ENCODE results near the gene STX5.
"Not testable (repeated sequence)": the region's sequence is repeated elsewhere in the genome, so short reads cannot be mapped to it uniquely, and the experiment has no call there.

Gene STX5

DNA sequence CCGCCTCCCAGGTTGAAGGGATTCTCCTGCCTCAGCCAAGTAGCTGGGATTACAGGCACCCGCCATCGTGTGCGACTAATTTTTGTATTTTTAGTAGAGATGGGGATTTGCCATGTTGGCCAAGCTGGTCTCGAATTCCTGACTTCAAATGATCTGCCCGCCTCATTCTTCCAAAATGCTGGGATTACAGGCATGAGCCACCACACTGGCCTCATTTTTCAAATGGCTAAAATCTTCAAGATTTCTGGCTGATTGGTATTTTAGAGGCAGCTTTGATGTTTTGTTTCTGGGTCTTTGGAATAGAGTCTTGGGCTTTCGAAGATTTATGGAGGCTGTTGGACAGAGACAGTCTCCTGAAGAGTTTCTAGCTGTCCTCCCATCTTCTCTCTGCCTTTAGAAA lies 43.0 kb upstream of the STX5 start:
- no peak overlapping the region for H3K9ac ChIP-seq (ENCODE audit: low read depth, low read length)
- H4K20me1 ChIP-seq (ENCODE audit: insufficient read depth, low read length) = peaks cover 2% of the 10 kb centered on the region; the same call in 1 of the 2 replicates
- no peaks in the 10 kb centered on the region for H3K9me3 ChIP-seq (ENCODE audit: insufficient read depth, low read length, severe bottlenecking)
- no peak for TF ChIP-seq EZH2 (IDR thresholded peaks at IDR 0.05; ENCODE audit: borderline replicate concordance, low read depth, low read length, severe bottlenecking)
- TF ChIP-seq, protein P1, sequence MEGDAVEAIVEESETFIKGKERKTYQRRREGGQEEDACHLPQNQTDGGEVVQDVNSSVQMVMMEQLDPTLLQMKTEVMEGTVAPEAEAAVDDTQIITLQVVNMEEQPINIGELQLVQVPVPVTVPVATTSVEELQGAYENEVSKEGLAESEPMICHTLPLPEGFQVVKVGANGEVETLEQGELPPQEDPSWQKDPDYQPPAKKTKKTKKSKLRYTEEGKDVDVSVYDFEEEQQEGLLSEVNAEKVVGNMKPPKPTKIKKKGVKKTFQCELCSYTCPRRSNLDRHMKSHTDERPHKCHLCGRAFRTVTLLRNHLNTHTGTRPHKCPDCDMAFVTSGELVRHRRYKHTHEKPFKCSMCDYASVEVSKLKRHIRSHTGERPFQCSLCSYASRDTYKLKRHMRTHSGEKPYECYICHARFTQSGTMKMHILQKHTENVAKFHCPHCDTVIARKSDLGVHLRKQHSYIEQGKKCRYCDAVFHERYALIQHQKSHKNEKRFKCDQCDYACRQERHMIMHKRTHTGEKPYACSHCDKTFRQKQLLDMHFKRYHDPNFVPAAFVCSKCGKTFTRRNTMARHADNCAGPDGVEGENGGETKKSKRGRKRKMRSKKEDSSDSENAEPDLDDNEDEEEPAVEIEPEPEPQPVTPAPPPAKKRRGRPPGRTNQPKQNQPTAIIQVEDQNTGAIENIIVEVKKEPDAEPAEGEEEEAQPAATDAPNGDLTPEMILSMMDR (IDR thresholded peaks at IDR 0.05; ENCODE audit: borderline replicate concordance, extremely low read depth, low read length, poor library complexity, severe bottlenecking) = no peak
- DNase-seq (no peak), ATAC-seq (ENCODE audit: insufficient read depth, low read depth) (no peak)
- no peak overlapping the region for H3K4me2 ChIP-seq (ENCODE audit: insufficient read depth, low read length)
- no peak overlapping the region for H3K4me3 ChIP-seq (ENCODE audit: low read depth in 1 of 2, low read length in 2 of 2)
- no peaks in the 10 kb centered on the region for H3K27me3 ChIP-seq (ENCODE audit: insufficient read depth, low read length, poor library complexity)
- no peak overlapping the region for H3K27ac ChIP-seq (ENCODE audit: low read length)
- no peak overlapping the region for H2AFZ ChIP-seq (ENCODE audit: low read depth, low read length)
- H3K79me2 ChIP-seq (ENCODE audit: insufficient read depth, low read length) = peaks cover 34% of the 10 kb centered on the region
- peaks cover 57% of the 10 kb centered on the region for H3K36me3 ChIP-seq (ENCODE audit: insufficient read depth, low read length)
- peaks cover 10% of the 10 kb centered on the region for H3K4me1 ChIP-seq (ENCODE audit: insufficient read depth, low read length)

DNA sequence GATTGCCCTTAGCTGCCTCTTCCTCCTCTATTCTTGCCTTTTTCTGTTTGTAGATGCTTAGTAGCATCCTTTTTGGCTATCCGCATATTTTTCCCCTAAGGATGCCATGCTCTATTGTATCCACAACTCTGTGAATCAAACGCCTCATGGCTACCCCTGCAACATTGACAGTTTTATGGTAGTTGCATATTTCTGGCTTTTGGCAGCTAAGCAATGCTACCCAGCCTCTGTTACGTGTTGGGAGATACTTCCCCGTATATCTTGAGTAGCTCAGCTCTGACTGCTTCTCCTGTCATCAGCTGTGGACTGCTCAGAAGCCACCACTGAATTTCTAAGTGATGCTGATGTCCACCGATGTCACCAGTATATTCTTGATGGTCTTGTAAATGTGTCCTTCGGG lies 33.8 kb upstream of the STX5 start:
- H2AFZ ChIP-seq (ENCODE audit: low read depth, low read length) = no peak overlapping the region
- H3K4me2 ChIP-seq (ENCODE audit: insufficient read depth, low read length) = no peak overlapping the region
- H3K4me1 ChIP-seq (ENCODE audit: insufficient read depth, low read length) = peaks cover 23% of the 10 kb centered on the region
- peaks cover 12% of the 10 kb centered on the region; the same call in 1 of the 2 replicates for H4K20me1 ChIP-seq (ENCODE audit: insufficient read depth, low read length)
- no peak for TF ChIP-seq EZH2 (IDR thresholded peaks at IDR 0.05; ENCODE audit: borderline replicate concordance, low read depth, low read length, severe bottlenecking)
- TF ChIP-seq, protein P1 (IDR thresholded peaks at IDR 0.05; ENCODE audit: borderline replicate concordance, extremely low read depth, low read length, poor library complexity, severe bottlenecking) = no peak
- H3K9ac ChIP-seq (ENCODE audit: low read depth, low read length) = no peak overlapping the region
- peaks cover 72% of the 10 kb centered on the region for H3K79me2 ChIP-seq (ENCODE audit: insufficient read depth, low read length)
- DNase-seq (no peak), ATAC-seq (ENCODE audit: insufficient read depth, low read depth) (no peak)
- peaks cover 22% of the 10 kb centered on the region for H3K36me3 ChIP-seq (ENCODE audit: insufficient read depth, low read length)
- no peak overlapping the region for H3K27ac ChIP-seq (ENCODE audit: low read length)
- H3K9me3 ChIP-seq (ENCODE audit: insufficient read depth, low read length, severe bottlenecking) = no peaks in the 10 kb centered on the region
- no peaks in the 10 kb centered on the region for H3K27me3 ChIP-seq (ENCODE audit: insufficient read depth, low read length, poor library complexity)
- no peak overlapping the region for H3K4me3 ChIP-seq (ENCODE audit: low read depth in 1 of 2, low read length in 2 of 2)

DNA sequence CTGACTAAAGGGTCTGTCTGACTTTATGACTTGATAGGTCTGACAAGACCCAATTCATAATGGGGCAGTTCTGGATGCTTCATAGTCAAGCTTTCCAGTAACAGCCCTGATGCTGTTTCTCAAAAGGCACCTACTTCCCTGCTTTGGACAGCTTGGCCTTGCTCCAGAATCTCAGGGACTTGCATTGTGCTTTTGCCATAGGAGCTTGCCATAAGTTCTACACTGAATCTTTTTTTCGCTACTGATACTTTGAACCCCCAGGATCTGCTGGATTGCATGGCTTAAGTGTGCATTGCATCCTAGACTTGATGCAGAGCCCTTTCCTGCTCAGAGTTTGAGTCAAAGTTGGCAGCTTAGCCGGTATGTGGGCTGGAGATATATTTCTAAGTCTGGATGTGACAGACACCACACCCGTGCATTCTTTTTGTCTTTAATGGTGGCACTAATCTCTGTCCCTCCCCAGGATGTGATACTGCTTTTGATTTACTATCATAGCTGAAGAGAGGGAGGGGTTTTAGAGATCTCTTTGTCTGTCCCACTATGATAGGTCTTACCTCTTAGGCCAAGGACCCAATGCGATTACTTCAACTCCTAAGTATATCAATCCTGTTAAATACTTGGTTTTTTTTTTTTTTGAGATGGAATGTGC lies 32.0 kb upstream of the STX5 start:
- ATAC-seq (ENCODE audit: insufficient read depth, low read depth) (no peak), DNase-seq (no peak)
- H3K4me1 ChIP-seq (ENCODE audit: insufficient read depth, low read length) = peaks cover 23% of the 10 kb centered on the region
- no peaks in the 10 kb centered on the region for H3K9me3 ChIP-seq (ENCODE audit: insufficient read depth, low read length, severe bottlenecking)
- H3K4me3 ChIP-seq (ENCODE audit: low read depth in 1 of 2, low read length in 2 of 2) = no peak overlapping the region
- H3K9ac ChIP-seq (ENCODE audit: low read depth, low read length) = no peak overlapping the region
- H2AFZ ChIP-seq (ENCODE audit: low read depth, low read length) = no peak overlapping the region
- peaks cover 77% of the 10 kb centered on the region for H3K79me2 ChIP-seq (ENCODE audit: insufficient read depth, low read length)
- no peak overlapping the region for H3K27ac ChIP-seq (ENCODE audit: low read length)
- no peaks in the 10 kb centered on the region for H3K27me3 ChIP-seq (ENCODE audit: insufficient read depth, low read length, poor library complexity)
- peaks cover 19% of the 10 kb centered on the region for H3K36me3 ChIP-seq (ENCODE audit: insufficient read depth, low read length)
- TF ChIP-seq, protein P1 (IDR thresholded peaks at IDR 0.05; ENCODE audit: borderline replicate concordance, extremely low read depth, low read length, poor library complexity, severe bottlenecking) = no peak
- no peak for TF ChIP-seq EZH2 (IDR thresholded peaks at IDR 0.05; ENCODE audit: borderline replicate concordance, low read depth, low read length, severe bottlenecking)
- H3K4me2 ChIP-seq (ENCODE audit: insufficient read depth, low read length) = no peak overlapping the region
- H4K20me1 ChIP-seq (ENCODE audit: insufficient read depth, low read length) = peaks cover 12% of the 10 kb centered on the region; the same call in 1 of the 2 replicates

DNA sequence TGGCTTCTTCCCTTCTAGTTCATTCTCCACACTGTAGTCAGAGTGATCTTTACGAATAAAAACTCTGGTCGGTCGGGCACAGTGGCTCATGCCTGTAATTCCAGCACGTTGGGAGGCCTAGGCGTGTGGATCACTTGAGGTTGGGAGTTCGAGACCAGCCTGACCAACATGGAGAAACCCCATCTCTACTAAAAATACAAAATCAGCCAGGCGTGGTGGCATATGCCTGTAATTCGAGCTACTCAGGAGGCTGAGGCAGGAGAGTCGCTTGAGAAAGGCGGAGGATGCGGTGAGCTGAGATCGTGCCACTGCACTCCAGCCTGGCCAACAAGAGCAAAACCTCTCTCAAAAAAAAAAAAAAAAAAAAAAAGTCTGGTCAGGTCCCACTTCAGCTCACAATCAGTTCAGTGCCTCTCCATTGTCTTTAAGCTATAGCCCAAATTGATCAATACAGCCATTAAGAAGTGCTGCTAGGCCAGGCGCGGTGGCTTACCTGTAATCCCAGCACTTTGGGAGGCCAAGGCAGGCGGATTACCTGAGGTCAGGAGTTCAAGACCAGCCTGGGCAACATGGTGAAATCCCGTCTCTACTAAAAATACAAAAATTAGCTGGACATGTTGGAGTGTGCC lies 29.8 kb upstream of the STX5 start:
- peaks cover 12% of the 10 kb centered on the region; the same call in 1 of the 2 replicates for H4K20me1 ChIP-seq (ENCODE audit: insufficient read depth, low read length)
- 0 out of 2 replicates have a peak overlapping the region, but pooled peaks have one; percentile 4 for H3K27ac ChIP-seq (ENCODE audit: low read length)
- not testable (repeated sequence) for H3K4me3 ChIP-seq (ENCODE audit: low read depth in 1 of 2, low read length in 2 of 2); H3K4me2 ChIP-seq (ENCODE audit: insufficient read depth, low read length); ATAC-seq (ENCODE audit: insufficient read depth, low read depth); H3K27me3 ChIP-seq (ENCODE audit: insufficient read depth, low read length, poor library complexity); H3K9me3 ChIP-seq (ENCODE audit: insufficient read depth, low read length, severe bottlenecking); H2AFZ ChIP-seq (ENCODE audit: low read depth, low read length); DNase-seq
- H3K9ac ChIP-seq (ENCODE audit: low read depth, low read length) = 0 out of 2 replicates have a peak overlapping the region, but pooled peaks have one; percentile 16
- H3K36me3 ChIP-seq (ENCODE audit: insufficient read depth, low read length) = peaks cover 16% of the 10 kb centered on the region
- H3K79me2 ChIP-seq (ENCODE audit: insufficient read depth, low read length) = peaks cover 79% of the 10 kb centered on the region
- H3K4me1 ChIP-seq (ENCODE audit: insufficient read depth, low read length) = peaks cover 41% of the 10 kb centered on the region
